ENCODE results near the gene DLEC1.

GRCh38 chr3:38119821-38120692 is 81.0 kb downstream of the DLEC1 start:
- no peak for TF ChIP-seq CTCF (IDR thresholded peaks at IDR 0.05; ENCODE audit: poor library complexity, severe bottlenecking)
- no peak for TF ChIP-seq REST (IDR thresholded peaks at IDR 0.05; ENCODE audit: borderline replicate concordance)
- TF ChIP-seq SMC3 (conservative IDR thresholded peaks at IDR 0.05; ENCODE audit: poor library complexity), result no peak
- no peak for TF ChIP-seq EZH2 (IDR thresholded peaks at IDR 0.05; ENCODE audit: borderline replicate concordance, insufficient read depth, low read length, poor library complexity, severe bottlenecking)
- TF ChIP-seq RAD21 (conservative IDR thresholded peaks at IDR 0.05), result no peak
- no peak for TF ChIP-seq MXI1 (conservative IDR thresholded peaks at IDR 0.05; ENCODE audit: poor library complexity, severe bottlenecking)
- no peak for TF ChIP-seq EP300 (conservative IDR thresholded peaks at IDR 0.05; ENCODE audit: poor library complexity, severe bottlenecking)
- TF ChIP-seq POLR2AphosphoS5 (IDR thresholded peaks at IDR 0.05), result no peak
